Stimulated activated CD8-positive, alpha-beta memory T cell treated with anti-CD3 and anti-CD28 coated beads, Interleukin-15, amount 100 ng/mL, for 24 hours (primary cell): ENCODE data around the gene CCDC102B.
"Not testable (repeated sequence)": the region's sequence is repeated elsewhere in the genome, so short reads cannot be mapped to it uniquely, and the experiment has no call there.

ENCODE experiments used
- DNase-seq: peaks from one replicate; pipeline ENCODE4 v3.0.0-alpha.2; 2020; ENCODE audit warnings: low read depth

Gene CCDC102B

DNA sequence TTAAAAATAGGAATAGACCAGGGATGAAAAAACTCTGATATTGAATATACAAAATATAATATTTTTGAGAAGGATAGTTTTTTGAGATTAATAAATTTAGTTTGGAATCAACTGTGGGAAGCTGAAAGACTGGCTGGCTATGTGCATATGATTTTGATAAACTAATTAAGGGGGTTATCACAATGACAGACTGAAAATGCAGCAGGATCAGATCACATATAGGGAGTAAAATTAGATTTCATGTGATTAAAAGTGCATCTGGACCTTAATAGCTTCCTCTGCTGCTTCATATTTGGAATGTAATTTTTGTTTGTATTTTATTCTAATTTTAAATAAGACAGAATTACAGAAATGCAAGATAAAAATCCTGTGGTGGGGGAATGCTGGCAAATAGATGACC lies 111.7 kb downstream of the CCDC102B start:
- DNase-seq = no peak

DNA sequence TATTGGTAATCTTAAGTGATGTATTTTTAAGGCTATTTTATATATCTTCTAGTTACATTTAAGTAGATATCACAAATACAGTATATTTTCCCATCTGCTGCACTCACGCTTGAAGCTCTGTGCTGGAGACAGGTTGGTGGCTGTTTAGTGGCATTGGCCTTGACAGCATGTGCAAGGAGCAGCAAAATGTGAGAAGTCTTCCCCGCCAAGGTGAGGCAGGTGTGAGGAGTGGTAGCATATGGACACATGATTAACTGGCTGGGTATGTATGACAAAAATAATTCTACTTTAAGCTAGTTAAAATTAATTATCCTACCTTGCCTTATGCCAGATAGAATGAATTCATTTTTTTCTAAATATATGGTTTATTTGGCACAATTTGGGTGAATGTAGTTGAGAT lies 117.2 kb downstream of the CCDC102B start:
- no peak for DNase-seq

DNA sequence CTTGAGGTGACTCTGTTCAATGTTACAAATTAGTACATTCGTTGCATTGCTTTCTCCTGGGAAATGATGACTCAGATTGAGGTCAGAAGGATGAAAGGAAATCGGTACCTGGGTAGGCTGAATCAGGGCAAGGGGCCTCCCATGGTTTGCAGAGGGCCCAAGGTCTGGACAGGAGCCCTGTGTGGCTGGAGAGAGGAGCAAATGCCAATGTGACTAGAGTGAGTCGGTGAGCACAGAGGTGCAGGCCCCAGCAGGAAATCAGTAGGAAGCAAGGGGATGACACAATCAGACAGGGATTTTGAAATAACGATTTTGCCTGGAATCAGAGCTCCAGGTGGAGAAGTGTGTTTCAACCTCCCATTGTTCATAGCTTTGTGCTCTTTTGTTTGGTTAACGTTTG lies 118.9 kb downstream of the CCDC102B start:
- DNase-seq = no peak

DNA sequence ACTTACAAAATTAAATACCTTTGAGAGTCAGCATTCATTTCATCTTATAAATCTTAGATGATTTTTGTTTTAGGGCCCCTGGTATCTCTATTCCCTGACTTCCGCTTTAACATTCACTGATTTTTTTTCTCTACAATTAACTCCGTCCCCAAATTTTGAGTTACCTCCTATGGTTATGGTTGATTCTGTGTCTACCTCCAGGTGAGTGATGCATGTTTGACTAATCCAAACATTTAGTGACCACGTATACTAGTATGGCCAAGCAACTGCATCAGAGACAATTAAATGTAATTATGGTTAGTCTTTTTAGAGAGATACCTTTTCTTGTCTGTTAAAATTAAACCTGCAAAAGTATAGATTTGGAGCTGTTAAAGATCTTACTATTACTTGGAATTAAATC lies 120.3 kb downstream of the CCDC102B start:
- no peak for DNase-seq

DNA sequence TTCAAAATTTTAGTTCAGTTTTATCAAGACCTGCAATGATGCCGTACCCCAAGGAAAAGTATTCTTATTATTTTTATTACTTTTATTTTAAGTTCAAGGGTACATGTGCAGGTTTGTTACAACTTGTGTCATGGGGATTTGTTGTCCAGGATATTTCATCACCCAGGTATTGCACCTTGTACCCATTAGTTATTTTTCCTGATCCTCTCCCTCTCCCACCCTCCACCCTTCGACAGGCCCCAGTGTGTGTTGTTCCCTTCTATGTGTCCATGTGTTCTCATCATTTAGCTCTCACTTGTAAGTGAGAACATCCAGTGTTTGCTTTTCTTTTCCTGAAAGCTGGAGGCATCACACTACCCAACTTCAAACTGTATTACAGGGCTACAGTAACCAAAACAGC lies 122.0 kb downstream of the CCDC102B start:
- no peak for DNase-seq

DNA sequence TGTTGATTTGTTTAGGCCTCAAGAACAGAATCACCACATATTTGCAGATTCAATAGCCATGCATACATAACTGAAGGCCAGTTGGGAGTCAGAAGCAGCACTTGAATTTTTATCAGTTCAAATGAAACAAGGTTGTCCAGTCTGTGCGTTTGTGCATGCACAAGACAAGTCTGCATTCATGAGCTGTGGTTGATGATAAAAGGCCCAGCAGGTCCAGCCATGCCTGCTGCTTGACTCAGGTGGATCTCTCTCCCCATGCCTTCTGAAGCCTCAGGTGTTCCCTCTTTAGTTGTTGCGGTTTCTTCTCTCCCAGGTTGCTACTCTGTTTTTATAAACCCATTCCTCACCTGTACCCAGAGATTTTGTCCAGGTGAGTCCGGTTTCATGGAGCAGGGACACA lies 124.5 kb downstream of the CCDC102B start:
- DNase-seq = no peak

DNA sequence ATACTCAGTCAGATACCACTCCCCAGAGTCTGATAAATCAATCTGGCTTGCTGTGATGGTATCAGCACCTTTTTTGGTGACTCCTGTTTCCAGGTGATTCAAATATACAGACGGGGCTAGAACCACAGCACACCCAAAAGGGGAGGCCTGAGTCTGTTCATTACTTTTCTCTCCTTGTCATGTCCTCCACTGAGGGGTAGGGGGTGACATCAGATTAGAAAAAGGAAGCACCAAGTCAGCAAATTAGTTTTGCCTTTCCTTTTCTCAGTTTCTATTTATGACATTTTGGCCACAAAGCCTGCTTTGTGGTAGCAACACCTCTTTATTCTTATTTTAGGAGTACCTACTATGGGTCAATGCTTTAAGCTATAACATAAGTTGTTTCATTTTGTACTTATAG lies 127.4 kb downstream of the CCDC102B start:
- no peak for DNase-seq

DNA sequence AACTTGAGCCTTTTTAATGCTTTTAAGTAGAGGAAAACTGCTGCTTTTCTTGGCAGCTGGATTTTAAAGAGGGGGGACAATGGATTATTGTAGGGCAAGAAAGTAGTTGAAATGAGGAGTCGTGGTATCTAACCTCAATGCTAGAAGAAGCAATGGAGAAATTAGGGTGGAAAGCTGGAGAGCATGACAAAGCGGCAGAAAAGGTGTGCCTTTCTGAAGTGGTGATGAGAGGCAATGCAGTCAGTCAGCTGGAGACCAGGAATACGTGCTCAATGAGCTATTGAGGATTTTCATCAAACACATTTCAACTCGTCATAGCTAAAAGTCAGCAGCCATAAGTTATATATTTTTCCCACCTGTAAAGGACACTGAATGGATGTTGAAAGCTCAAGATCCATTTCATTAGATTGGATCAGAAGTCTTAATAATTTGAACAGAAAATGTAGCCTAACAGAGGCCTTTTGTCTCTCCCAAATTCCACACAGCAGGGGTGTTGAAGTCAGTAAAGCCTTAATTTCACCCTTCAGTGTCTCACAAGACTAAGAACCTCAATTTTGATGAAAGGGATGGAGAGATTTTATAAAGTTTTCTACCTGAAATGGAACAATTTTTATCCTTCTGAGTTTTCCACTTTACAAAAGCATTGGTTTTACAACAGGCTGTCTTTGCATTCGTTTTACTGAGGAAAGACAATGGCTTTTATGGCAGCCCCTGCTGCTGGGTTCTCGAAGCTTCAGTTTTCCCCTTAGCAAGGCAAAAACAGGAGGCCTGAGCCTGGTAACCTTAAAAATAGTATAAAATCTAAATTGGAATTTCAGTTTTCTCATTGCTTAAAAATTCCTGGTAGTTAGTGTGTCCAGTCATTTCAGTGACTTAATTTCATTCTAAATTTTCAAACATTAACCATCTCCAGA lies 131.1 kb downstream of the CCDC102B start:
- no peak for DNase-seq

DNA sequence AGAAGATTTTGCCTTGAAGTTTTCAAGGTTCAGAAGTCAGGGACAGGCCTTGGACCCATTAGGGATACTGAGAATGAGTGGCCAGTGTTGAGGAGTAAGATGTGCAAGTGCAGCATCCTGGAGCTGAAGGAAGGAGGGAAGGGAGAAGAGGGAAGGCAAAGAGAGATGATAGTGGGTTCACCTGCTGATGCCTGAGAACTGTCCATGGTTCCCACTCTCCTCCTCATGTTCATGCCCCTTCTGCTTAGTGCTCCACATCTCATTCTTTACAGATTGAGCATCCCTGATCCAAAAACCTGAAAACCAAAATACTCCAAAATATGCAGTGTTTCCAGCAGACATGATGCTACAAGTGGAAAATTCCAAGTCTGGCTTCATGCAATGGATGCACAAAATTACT lies 137.8 kb downstream of the CCDC102B start:
- DNase-seq = no peak

DNA sequence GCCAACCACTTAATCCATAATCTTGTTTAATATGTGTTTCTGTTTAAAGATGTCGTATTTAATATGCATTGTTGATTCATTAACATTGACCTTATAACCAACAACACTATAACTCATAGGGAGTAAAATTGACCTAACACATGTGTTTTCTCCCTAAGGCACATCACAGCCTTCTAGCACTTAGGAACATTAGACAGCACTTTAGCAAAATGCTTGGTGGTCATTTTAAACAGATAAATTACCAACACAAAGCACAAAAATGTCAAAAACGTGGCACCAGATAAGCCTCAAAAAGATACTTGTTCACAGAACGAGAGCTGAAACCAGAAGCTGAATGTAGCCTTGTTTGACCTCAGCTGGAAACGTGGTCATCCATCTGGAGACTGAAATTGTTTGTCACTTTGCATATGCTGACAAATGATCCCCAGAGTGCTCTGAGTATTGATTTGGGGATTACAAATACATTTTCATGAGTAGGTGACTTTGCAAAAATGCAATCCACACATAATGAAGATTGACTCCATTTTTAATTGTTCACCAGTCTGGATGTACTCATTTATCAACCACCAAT lies 139.2 kb downstream of the CCDC102B start:
- no peak for DNase-seq

DNA sequence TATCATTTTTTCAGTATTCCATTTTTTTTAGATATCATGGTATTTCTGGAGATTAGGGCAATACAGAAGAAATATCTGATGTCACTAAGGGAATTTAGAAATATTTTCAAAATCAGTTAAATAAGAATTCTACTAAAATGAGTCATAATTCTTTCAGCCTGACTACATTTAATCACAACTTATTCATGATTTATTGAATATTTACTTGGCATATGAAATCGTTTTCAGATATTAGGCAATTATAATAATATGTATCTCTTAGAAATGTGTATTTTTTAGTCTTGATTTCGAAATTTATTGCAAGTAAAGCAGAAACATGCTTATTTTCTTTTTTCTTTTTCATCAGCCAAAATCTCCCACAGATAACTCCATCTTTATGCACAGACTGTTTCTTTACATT lies 142.2 kb downstream of the CCDC102B start:
- no peak for DNase-seq

DNA sequence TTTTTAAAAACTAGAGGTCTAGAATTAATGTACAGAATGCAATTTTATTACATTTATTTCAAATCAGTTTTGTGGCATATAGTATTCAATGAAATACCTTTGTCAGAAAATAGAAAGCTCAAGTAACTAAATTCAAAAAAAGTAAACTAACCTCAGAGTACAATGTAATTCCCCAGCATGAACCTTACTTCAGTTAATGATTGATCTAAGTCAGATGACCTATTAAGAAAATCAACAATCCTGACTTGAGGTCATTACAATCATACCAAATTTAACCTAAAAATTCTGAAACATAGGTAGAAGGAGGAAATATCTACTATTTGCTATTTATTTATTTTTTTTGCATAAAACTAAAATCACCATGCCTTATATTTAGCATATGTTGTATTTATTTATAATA lies 142.9 kb downstream of the CCDC102B start:
- no peak for DNase-seq

DNA sequence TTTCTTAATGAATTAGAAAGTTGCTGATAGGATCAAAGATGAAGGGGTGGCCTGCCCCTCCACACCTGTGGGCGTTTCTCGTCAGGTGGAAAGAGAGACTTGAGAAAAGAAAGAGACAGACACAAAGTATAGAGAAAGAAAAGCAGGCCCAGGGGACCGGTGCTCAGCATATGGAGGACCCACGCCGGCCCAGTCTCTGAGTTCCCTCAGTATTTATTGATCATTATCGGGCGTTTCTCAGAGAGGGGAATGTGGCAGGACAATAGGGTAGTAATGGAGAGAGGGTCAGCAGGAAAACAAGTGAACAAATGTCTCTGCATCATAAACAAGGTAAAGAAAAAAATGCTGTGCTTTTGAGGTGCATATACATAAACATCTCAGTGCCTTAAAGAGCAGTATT lies 144.3 kb downstream of the CCDC102B start:
- no peak for DNase-seq

DNA sequence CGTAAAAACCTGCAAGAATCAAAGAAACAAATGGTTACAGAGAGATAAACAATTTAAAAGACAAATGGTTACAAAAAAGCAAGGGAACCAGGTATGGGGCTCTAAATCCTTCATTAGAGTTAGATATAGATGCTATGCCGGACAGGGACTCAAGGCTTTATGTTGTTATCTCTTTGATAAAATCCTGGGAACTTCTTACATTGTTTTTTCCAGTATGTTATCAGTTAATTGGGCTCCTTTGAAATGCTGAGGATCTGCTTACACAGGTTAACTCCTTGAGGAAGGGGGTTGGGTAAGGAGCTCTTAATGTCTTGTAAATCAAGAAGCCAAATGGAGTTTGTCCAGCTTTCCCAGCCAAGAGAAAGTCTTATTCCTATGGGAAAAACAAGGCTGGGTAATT lies 146.0 kb downstream of the CCDC102B start:
- not testable (repeated sequence) for DNase-seq

DNA sequence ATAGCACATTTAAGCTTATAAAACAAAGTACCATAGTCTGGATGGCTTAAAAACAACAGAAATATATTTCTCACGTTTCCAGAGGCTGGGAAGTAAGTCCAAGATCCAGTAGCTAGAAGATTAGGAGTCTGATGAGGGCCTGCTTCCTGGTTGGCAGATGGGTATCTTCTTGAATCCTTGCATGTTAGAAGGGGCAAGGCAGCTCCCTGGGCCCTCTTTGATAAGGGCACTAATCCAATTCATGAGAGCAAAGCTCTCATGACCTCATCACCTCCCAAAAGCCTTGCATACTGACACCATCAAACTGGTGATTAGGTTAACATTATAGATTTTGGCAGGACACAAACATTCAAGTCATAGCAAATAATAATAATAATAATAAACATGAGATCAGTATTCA lies 146.4 kb downstream of the CCDC102B start:
- DNase-seq = no peak

DNA sequence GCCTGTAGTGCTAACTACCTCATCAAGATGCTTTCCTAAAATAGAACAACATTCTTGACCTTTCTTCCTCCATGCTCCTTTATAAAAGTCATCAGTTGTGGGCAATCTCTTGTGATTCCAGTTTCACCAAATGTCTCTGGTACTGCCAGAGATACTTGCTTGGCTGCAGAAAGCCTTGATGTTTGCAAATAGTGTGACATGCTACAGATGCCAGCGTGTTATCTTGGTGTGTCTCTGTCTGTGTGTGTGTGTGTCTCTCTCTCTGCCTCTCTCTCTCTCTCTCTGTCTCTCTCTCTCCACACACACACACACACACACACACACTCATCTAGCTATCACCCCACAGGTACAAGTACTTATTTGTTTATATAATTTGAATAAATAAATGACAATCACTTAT lies 146.9 kb downstream of the CCDC102B start:
- DNase-seq = no peak

DNA sequence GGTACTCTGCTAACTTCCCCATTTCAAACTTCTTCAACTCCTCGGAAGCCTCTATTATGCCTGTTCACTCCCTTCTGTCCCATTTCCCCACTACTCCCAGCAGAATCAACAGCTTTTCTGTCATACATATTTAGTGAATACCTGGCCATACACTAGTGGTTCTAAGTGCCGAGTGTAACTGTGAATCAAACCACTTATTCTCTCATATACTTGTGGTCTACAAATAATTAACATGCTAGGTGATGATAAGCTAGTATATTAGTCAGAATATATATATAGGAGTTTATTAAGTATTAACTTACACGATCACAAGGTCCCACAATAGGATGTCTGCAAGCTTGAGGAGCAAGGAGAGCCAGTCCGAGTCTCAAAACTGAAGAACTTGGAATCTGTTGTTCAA lies 150.7 kb downstream of the CCDC102B start:
- no peak for DNase-seq

DNA sequence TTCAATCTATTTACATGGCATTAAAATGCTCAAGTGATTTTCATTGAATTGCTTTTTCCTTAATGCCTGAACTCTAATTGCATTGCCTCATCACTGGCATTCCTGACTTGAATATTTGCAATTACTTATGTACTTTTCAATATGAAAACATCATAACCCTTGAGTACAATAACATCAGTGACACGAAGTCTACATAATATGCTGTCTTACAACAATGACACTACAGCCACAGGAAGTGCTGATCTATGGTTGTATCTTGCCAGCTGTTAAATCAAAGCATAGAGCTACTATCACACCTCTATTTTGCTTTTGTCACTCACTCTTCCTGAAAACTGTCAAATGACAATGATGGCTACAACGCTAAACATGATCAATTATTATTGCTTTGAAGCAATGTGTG lies 156.9 kb downstream of the CCDC102B start:
- DNase-seq = no peak

DNA sequence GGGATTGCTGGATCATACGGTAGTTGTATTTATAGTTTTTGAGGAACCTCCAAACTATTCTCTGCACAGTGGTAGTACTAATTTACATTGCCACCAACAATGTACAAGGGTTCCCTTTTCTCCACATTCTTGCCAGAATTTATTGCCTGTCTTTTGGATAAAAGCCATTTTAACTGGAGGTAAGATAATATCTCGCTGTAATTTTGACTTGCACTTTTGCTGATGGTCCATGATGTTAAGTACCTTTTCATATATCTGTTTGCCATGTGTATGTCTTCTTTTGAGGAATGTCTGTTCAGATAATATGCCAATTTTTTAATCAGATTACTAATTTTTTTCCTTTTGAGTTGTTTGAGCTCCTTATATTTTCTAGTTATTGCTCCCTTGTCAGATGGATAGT lies 158.8 kb downstream of the CCDC102B start:
- no peak for DNase-seq

DNA sequence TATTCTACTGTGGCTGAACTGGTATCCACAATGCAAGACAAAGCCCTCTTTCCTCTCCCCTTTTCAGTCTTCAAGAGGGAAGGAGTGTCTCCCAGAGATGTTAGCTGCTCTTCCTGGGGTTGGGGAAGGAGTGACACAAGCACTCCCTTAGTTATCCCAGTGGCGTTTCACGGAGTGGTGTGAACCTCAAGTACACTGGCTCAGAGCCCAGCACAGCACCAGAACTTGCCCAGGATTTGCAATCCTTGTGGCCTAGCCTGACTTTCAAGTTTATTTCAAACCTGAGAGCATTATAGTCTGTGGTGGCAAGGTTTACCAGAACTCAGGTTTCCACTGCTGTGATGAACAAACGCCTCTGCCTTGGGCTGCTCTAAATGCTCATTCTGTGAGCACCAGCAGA lies 162.5 kb downstream of the CCDC102B start:
- no peak for DNase-seq

DNA sequence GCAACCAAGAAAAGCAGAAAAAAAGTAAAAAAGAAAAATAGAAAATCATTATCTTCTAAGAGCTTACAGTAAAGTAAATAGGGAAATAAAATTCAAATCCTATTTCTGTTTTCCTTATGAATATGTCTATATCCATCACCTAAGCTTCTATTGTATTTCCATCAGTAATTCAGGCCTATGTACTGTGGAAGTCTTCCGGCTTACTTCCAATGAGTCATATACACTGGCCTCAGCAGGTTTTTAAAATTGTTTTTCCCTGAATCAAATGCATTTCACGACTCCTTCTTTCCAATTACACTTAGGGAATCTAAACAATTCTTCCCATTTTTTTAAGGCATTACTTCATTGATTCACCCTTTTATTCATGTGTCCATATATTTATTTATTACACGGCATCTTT lies 164.7 kb downstream of the CCDC102B start:
- no peak for DNase-seq

DNA sequence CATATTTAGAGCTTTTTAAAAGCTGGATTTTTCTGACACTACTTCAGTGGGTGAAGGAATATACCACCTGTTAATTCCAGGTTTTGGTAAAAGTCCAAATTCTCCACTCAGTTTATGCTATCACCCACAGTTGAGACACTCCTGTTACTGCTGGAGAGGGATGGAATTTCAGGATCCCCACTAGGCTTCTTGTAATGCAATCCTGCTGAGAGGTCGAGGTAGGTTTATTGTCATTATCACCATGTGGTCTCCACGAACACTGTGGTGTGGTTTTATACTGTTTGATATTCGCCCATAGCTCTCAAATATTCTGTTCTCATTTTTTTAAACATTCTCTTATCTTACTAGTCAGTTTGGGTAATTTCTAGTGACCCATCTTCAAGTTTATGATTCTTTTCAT lies 167.9 kb downstream of the CCDC102B start:
- DNase-seq = no peak

DNA sequence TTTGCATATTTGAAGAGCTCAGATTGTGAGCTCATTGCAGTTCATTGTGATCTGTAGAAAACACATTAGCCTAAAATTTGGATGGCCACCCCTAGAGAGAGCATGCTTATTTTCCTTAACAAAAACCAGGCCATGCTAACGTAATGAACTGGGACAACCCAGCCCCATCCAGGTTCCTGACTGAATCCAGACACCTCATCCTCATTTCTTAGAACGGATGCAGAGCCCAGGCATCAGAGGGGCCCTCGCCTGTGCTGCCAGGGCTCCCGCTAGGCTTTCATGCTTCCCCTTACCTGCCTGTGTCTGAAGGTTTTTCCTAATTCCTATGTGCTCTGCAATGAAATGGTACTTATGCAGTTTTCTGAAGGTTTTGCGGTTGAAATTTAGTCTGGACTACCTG lies 171.1 kb downstream of the CCDC102B start:
- DNase-seq = no peak

DNA sequence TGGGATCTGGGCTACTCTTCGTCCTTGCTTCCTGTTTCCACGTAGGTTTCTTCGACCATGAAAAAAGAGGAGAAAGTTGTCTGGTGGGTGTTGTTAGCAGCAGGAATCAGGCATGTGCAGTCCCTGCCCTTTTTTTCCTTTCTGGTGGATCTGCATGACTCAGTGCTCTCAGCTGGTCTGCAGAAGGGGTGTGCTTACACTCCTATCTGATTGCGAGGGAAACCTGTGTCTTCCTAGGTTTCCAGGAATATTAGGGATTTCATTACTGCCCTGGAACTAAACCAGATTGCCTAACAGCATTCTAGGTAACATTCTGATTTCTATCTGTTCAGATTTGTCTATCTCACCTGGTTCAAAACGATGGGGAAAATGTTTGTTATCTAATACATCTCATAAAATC lies 174.3 kb downstream of the CCDC102B start:
- no peak for DNase-seq
